22Rv1 (cell line): Measurements from ENCODE around the gene RASL10B.

Experiments used
- ZFX ChIP-seq: fragments of 450-650 bp; IDR thresholded peaks from 2 replicates; pipeline ENCODE4 v1.6.1; 2017; ENCODE audit warnings: antibody characterized with exemption, borderline replicate concordance
- TF ChIP-seq, protein P1 (sequence below): fragments of 450-650 bp; IDR thresholded peaks from 2 replicates; pipeline ENCODE4 v1.5.1; 2017; ENCODE audit warnings: mild to moderate bottlenecking

DNA sequence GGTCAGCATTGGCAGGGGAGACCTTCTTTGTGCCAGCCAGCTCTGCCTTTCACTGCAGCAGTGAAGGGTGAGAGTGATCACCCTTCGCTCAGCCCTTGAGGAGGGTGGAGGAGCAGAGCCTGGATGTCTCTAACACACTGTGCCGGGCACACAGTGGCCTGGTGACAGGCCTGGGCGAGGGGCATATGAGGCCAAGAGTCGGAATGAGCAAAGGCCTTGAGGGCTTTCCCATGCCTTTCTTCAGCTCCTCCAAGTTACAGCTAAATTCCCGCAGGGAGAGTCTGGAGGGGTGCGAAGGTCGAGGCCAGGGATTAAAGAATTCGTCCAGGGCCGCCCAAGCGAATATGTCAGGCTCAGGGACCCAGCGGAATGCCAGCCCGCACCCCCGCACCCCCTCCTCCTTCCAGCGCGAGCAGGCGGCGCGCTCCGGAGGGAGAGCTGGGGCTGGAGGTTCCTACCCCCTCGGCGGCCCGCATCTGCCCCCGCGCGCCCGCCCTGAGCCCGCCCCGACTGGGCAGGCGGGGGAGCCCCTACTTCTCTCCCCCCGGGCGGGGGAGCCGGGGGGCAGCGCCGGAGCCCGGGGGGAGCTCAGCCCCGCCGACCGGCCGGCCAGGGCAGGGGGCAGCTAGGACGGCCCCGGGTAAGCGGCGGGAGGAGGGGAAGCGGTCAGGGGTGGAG lies at the start of gene RASL10B:
- TF ChIP-seq, protein P1, sequence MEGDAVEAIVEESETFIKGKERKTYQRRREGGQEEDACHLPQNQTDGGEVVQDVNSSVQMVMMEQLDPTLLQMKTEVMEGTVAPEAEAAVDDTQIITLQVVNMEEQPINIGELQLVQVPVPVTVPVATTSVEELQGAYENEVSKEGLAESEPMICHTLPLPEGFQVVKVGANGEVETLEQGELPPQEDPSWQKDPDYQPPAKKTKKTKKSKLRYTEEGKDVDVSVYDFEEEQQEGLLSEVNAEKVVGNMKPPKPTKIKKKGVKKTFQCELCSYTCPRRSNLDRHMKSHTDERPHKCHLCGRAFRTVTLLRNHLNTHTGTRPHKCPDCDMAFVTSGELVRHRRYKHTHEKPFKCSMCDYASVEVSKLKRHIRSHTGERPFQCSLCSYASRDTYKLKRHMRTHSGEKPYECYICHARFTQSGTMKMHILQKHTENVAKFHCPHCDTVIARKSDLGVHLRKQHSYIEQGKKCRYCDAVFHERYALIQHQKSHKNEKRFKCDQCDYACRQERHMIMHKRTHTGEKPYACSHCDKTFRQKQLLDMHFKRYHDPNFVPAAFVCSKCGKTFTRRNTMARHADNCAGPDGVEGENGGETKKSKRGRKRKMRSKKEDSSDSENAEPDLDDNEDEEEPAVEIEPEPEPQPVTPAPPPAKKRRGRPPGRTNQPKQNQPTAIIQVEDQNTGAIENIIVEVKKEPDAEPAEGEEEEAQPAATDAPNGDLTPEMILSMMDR: no peak
- no peak for TF ChIP-seq ZFX
